Activated naive CD4-positive, alpha-beta T cell treated with anti-CD3 and anti-CD28 coated beads for 36 hours (primary cell): Measurements from ENCODE around the gene CAMSAP1. TPM values are rescaled to one million over a fixed set of nuclear protein-coding genes. Genes with fewer than 3 reads are reported as not detected.
"Not testable (repeated sequence)": the region's sequence is repeated elsewhere in the genome, so short reads cannot be mapped to it uniquely, and the experiment has no call there.

ENCODE experiments used
- CTCF ChIA-PET: fragments of 350-600 bp; sonication (Branson Sonifier 250); formaldehyde crosslinking; loops from one replicate; lab custom pipeline; 2021; ENCODE audit warnings: antibody characterized with exemption; lab: Charles Lee
- DNase-seq: peaks from one replicate; pipeline ENCODE4 v3.0.0-alpha.2; 2020
- H3K27ac Mint-ChIP-seq: one replicate; pipeline ENCODE4 v1.8.0; 2021; ENCODE audit warnings: mild to moderate bottlenecking, mixed read lengths
- H3K27me3 Mint-ChIP-seq: one replicate; pipeline ENCODE4 v1.8.0; 2021; ENCODE audit warnings: low read depth, mixed read lengths
- H3K36me3 Mint-ChIP-seq: one replicate; pipeline ENCODE4 v1.8.0; 2021; ENCODE audit warnings: low read depth, mixed read lengths
- H3K4me1 Mint-ChIP-seq: one replicate; pipeline ENCODE4 v1.8.0; 2021; ENCODE audit warnings: low read depth, mixed read lengths
- H3K4me3 Mint-ChIP-seq: one replicate; pipeline ENCODE4 v1.8.0; 2021; ENCODE audit warnings: mild to moderate bottlenecking, moderate library complexity, mixed read lengths
- H3K9me3 Mint-ChIP-seq: one replicate; pipeline ENCODE4 v1.8.0; 2021; ENCODE audit warnings: mixed read lengths
- intact Hi-C: fragments of 100-400 bp; cut with micrococcal nuclease; formaldehyde crosslinking; loops from one replicate; pipeline ENCODE4 v1.15.1; 2023
- total RNA-seq, 2 experiments: library from RNA; stranded (reverse); gene quantifications; one replicate each; pipeline ENCODE4 v1.2.3, GENCODE V29; 2021

Gene CAMSAP1
- total RNA-seq, 2 experiments from 2014 or later, result 32.6 to 35.2 TPM

- H3K9me3 Mint-ChIP-seq, result no peaks in the 10 kb centered on the region
These were observed 40.2 kb upstream of the CAMSAP1 start for GRCh38 chr9:135947582-135947981.

GRCh38 chr9:135947105-135947504, 39.8 kb upstream of the CAMSAP1 start:
- intact Hi-C loops, H3K27me3 Mint-ChIP-seq, H3K27ac Mint-ChIP-seq, H3K4me1 Mint-ChIP-seq, DNase-seq, H3K4me3 Mint-ChIP-seq, H3K9me3 Mint-ChIP-seq: not testable (repeated sequence)
- CTCF ChIA-PET, result interaction anchor here (0.7 to 1.0 kb wide), 2 partner anchors 12 to 175 kb away, joined by 3 to 4 read pairs; no protein-coding TSS in a partner anchor
- H3K36me3 Mint-ChIP-seq, result peaks cover 31% of the 10 kb centered on the region

More at GRCh38 chr9:135947582-135947981, 40.2 kb upstream of the CAMSAP1 start:
- Mint-ChIP-seq H3K27ac (no peak overlapping the region), H3K4me1 (peaks cover 3% of the 10 kb centered on the region), H3K27me3 (no peaks in the 10 kb centered on the region), H3K4me3 (no peak overlapping the region), H3K36me3 (peaks cover 31% of the 10 kb centered on the region)
- CTCF ChIA-PET, result interaction anchor here (0.7 to 1.0 kb wide), 2 partner anchors 12 to 175 kb away, joined by 3 to 4 read pairs; no protein-coding TSS in a partner anchor
- DNase-seq, result no peak
- intact Hi-C loops, result no loop called here

- H3K4me3 Mint-ChIP-seq, result no peak overlapping the region
- no peaks in the 10 kb centered on the region for H3K27me3 Mint-ChIP-seq
- no peak for DNase-seq
- H3K9me3 Mint-ChIP-seq, result no peaks in the 10 kb centered on the region
- intact Hi-C loops, result no loop called here
- CTCF ChIA-PET, result no interaction called here
- H3K4me1 Mint-ChIP-seq, result peaks cover 3% of the 10 kb centered on the region
- H3K36me3 Mint-ChIP-seq, result peaks cover 34% of the 10 kb centered on the region
- H3K27ac Mint-ChIP-seq, result no peak overlapping the region
These were observed 39.1 kb upstream of the CAMSAP1 start for GRCh38 chr9:135946392-135946994.

GRCh38 chr9:135945969-135946368, 38.6 kb upstream of the CAMSAP1 start:
- no peak overlapping the region for H3K27ac Mint-ChIP-seq
- H3K36me3 Mint-ChIP-seq, result peaks cover 36% of the 10 kb centered on the region
- no peaks in the 10 kb centered on the region for H3K9me3 Mint-ChIP-seq
- no peak overlapping the region for H3K4me3 Mint-ChIP-seq
- H3K27me3 Mint-ChIP-seq, result no peaks in the 10 kb centered on the region
- DNase-seq, result no peak
- CTCF ChIA-PET, result no interaction called here
- intact Hi-C loops, result no loop called here
- H3K4me1 Mint-ChIP-seq, result peaks cover 3% of the 10 kb centered on the region

- H3K4me3 Mint-ChIP-seq, result no peak overlapping the region
- peaks cover 3% of the 10 kb centered on the region for H3K4me1 Mint-ChIP-seq
- no peak for DNase-seq
These were observed 37.3 kb upstream of the CAMSAP1 start for GRCh38 chr9:135944444-135945252.

GRCh38 chr9:135943604-135944003, 36.3 kb upstream of the CAMSAP1 start:
- intact Hi-C loops, H3K27ac Mint-ChIP-seq, H3K9me3 Mint-ChIP-seq, H3K4me3 Mint-ChIP-seq, H3K27me3 Mint-ChIP-seq, DNase-seq, H3K4me1 Mint-ChIP-seq, CTCF ChIA-PET: not testable (repeated sequence)
- peaks cover 46% of the 10 kb centered on the region for H3K36me3 Mint-ChIP-seq

More at GRCh38 chr9:135944444-135945252, 37.3 kb upstream of the CAMSAP1 start:
- Mint-ChIP-seq H3K36me3 (peaks cover 42% of the 10 kb centered on the region), H3K27me3 (no peaks in the 10 kb centered on the region), H3K27ac (no peak overlapping the region), H3K9me3 (no peaks in the 10 kb centered on the region)
- CTCF ChIA-PET, result no interaction called here
- intact Hi-C loops, result no loop called here

GRCh38 chr9:135941288-135941995, 34.1 kb upstream of the CAMSAP1 start:
- Mint-ChIP-seq H3K4me1 (peaks cover 4% of the 10 kb centered on the region), H3K27me3 (no peaks in the 10 kb centered on the region), H3K4me3 (no peak overlapping the region), H3K27ac (no peak overlapping the region), H3K9me3 (no peaks in the 10 kb centered on the region), H3K36me3 (peaks cover 62% of the 10 kb centered on the region)
- intact Hi-C loops, result no loop called here
- CTCF ChIA-PET, result no interaction called here
- no peak for DNase-seq

- peak overlapping the region; percentile 63 for H3K27ac Mint-ChIP-seq
- H3K9me3 Mint-ChIP-seq, result no peaks in the 10 kb centered on the region
- no peak overlapping the region for H3K4me3 Mint-ChIP-seq
- CTCF ChIA-PET, result interaction anchor here (1.0 kb wide), 1 partner anchor 29 kb away, joined by 4 read pairs; no protein-coding TSS in a partner anchor
- no peak for DNase-seq
- peaks cover 59% of the 10 kb centered on the region for H3K36me3 Mint-ChIP-seq
- no peaks in the 10 kb centered on the region for H3K27me3 Mint-ChIP-seq
- intact Hi-C loops, result no loop called here
- H3K4me1 Mint-ChIP-seq, result peaks cover 4% of the 10 kb centered on the region
These were observed 32.3 kb upstream of the CAMSAP1 start for GRCh38 chr9:135939351-135940265.

GRCh38 chr9:135937521-135938489, 30.5 kb upstream of the CAMSAP1 start:
- Mint-ChIP-seq H3K9me3 (no peaks in the 10 kb centered on the region), H3K27me3 (no peaks in the 10 kb centered on the region), H3K27ac (no peak overlapping the region), H3K4me3 (no peak overlapping the region), H3K36me3 (peaks cover 54% of the 10 kb centered on the region), H3K4me1 (peaks cover 4% of the 10 kb centered on the region)
- DNase-seq, result no peak
- CTCF ChIA-PET, result no interaction called here
- intact Hi-C loops, result no loop called here

GRCh38 chr9:135933114-135933513, 25.8 kb upstream of the CAMSAP1 start:
- DNase-seq, result no peak
- CTCF ChIA-PET, result no interaction called here
- intact Hi-C loops, result no loop called here
- H3K27me3 Mint-ChIP-seq, result no peaks in the 10 kb centered on the region
- H3K4me1 Mint-ChIP-seq, result no peaks in the 10 kb centered on the region
- H3K36me3 Mint-ChIP-seq, result peaks cover 40% of the 10 kb centered on the region
- H3K9me3 Mint-ChIP-seq, result no peaks in the 10 kb centered on the region
- H3K4me3 Mint-ChIP-seq, result no peak overlapping the region
- no peak overlapping the region for H3K27ac Mint-ChIP-seq

GRCh38 chr9:135932656-135933055, 25.3 kb upstream of the CAMSAP1 start:
- H3K9me3 Mint-ChIP-seq, result no peaks in the 10 kb centered on the region
- H3K4me1 Mint-ChIP-seq, result no peaks in the 10 kb centered on the region
- H3K4me3 Mint-ChIP-seq, result no peak overlapping the region
- CTCF ChIA-PET, result no interaction called here
- peaks cover 38% of the 10 kb centered on the region for H3K36me3 Mint-ChIP-seq
- H3K27ac Mint-ChIP-seq, result no peak overlapping the region
- H3K27me3 Mint-ChIP-seq, result no peaks in the 10 kb centered on the region
- intact Hi-C loops, result no loop called here
- DNase-seq, result no peak
